Esophagus (tissue), 2 donors: ENCODE data around the gene GOSR2. TPM values are rescaled to one million over a fixed set of nuclear protein-coding genes. Genes with fewer than 3 reads are reported as not detected.

Experiments used
- H3K27ac ChIP-seq, 2 donors: one replicate each; pipeline ENCODE4 v1.5.1; 2013; ENCODE audit warnings: low read depth in 2 of 2, mild to moderate bottlenecking in 2 of 2, inconsistent platforms in 1 of 2, low read length in 1 of 2, moderate library complexity in 1 of 2
- H3K27me3 ChIP-seq, 2 donors: one replicate each; pipeline ENCODE4 v1.6.1; 2013; ENCODE audit warnings: low read length in 2 of 2, control low read depth in 1 of 2, mild to moderate bottlenecking in 1 of 2; ENCODE audit not compliant: insufficient read depth in 2 of 2, control insufficient read depth in 1 of 2
- H3K36me3 ChIP-seq, 2 donors: one replicate each; pipeline ENCODE4 v1.6.1; 2013; ENCODE audit warnings: low read length in 1 of 2; ENCODE audit not compliant: control insufficient read depth in 2 of 2, insufficient read depth in 2 of 2
- H3K4me1 ChIP-seq, 2 donors: one replicate each; pipeline ENCODE4 v1.6.1; 2013; ENCODE audit warnings: low read length in 1 of 2; ENCODE audit not compliant: control insufficient read depth in 2 of 2, insufficient read depth in 2 of 2
- H3K4me3 ChIP-seq, 2 donors: one replicate each; pipeline ENCODE4 v1.5.1; 2013; ENCODE audit warnings: low read length in 2 of 2, mild to moderate bottlenecking in 2 of 2, low read depth in 1 of 2, moderate library complexity in 1 of 2
- H3K9me3 ChIP-seq, 2 donors: one replicate each; pipeline ENCODE4 v1.6.1; 2013; ENCODE audit warnings: mild to moderate bottlenecking in 2 of 2, low read depth in 1 of 2, low read length in 1 of 2, moderate library complexity in 1 of 2; ENCODE audit not compliant: control insufficient read depth in 2 of 2, insufficient read depth in 1 of 2
- WGBS, 2 donors: extraction: QIAGEN DNeasy Blood & Tissue Kit; methylation state at CpG; one replicate each; pipeline ENCODE4 v1.1.7; 2013; 5-methylcytosine and 5-hydroxymethylcytosine counted together
- polyA plus RNA-seq, 2 donors: library from polyadenylated mRNA; stranded (reverse); fragments of 200-250 nt; gene quantifications; one replicate each; pipeline ENCODE4 v1.2.3, GENCODE V29; 2013
- donor health status: healthy with polysubstance abuse.
- donor health status: Bipolar disorder and iron deficiency.

GOSR2 gene
- polyA plus RNA-seq, 2 donors = 12.3 to 17.8 TPM

DNA sequence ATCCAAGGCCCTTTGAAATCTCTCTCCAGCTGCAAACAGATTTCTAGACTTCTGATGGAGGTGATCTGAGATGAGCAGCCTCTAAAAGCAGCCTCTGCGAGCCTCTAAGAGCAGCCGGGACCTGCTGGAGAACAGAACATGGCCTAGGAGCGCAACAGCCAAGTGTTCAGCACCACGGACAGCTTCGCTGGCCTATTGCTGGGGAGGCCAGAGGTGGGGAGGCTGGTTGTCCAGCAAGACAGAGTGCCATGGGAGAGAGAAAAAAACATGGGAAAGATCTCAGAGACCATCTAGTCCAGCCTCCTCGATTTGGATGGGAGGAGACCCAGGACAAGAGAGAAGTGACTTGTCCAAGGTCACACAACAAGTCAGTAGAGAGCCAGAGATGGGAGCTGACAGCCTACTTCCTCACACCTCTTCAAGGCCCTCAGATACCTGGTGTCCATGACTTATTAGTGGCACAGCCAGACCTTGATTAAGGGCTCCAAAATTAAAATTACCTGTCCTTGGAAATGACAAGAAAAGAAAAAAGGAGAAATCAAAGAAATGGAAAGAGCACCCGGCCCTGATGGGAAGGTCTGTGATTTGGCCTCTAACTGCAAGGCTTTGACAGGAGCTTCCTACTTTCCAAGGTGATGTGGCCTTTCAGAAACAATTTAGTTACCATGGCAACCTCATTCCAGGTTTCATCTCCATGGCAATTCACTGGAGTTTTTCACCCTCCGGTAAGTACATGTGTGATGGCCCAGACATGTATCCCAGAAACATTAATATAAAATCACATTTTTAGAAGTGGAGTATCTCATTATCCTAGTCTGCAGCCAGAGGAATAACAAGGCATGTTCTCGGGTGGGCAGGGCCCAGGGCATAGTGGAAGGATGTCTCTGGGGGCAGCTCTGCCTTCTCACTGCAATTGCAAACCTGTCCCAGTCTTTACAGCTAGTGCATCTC is 41.6 kb downstream of the GOSR2 start:
- peaks cover 0 to 2% of the 10 kb centered on the region in 2 donors for H3K9me3 ChIP-seq
- no peaks in the 10 kb centered on the region for H3K4me1 ChIP-seq
- no peaks in the 10 kb centered on the region for H3K36me3 ChIP-seq
- no peak overlapping the region for H3K4me3 ChIP-seq
- H3K27me3 ChIP-seq = no peaks in the 10 kb centered on the region
- 77 to 81% methylated on average over 9 of the region's 9 CpGs for WGBS, 2 donors
- no peak overlapping the region for H3K27ac ChIP-seq

GRCh38 chr17:46968224-46968834 is 45.4 kb downstream of the GOSR2 start:
- Histone ChIP-seq H3K36me3 (no peaks in the 10 kb centered on the region), H3K27ac (no peak overlapping the region), H3K27me3 (no peaks in the 10 kb centered on the region), H3K9me3 (peaks cover 0 to 2% of the 10 kb centered on the region in 2 donors), H3K4me3 (no peak overlapping the region), H3K4me1 (peaks cover 0 to 10% of the 10 kb centered on the region in 2 donors)
- 75 to 77% methylated on average over 6 of the region's 6 CpGs for WGBS, 2 donors

DNA sequence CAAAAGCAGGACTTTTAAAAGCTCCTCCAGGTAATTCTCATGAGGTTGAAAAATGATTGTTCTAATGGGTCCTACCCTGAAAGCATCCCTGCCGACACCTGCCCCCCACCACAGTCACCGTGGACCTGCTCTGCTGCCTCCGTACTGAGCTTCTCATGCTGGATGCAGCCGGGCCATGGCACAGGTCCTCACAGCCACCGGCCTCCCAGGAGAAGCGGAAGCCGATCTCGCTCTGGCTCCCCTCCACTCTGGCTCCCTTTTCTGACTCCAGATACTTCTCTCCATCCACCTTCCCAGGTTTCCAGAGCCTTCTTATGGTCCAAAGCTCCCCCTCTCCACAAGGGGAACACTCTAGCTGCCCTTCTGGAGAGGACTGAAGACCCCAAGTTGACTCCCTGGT is 45.9 kb downstream of the GOSR2 start:
- WGBS, 2 donors = 95% methylated on average over 8 of the region's 8 CpGs
- H3K9me3 ChIP-seq = peaks cover 0 to 2% of the 10 kb centered on the region in 2 donors
- peaks cover 0 to 10% of the 10 kb centered on the region in 2 donors for H3K4me1 ChIP-seq
- H3K36me3 ChIP-seq = no peaks in the 10 kb centered on the region
- H3K27ac ChIP-seq = no peak overlapping the region
- no peaks in the 10 kb centered on the region for H3K27me3 ChIP-seq
- no peak overlapping the region for H3K4me3 ChIP-seq

- no peaks in the 10 kb centered on the region for H3K36me3 ChIP-seq
These were observed 48.8 kb downstream of the GOSR2 start for GRCh38 chr17:46971647-46972300.

DNA sequence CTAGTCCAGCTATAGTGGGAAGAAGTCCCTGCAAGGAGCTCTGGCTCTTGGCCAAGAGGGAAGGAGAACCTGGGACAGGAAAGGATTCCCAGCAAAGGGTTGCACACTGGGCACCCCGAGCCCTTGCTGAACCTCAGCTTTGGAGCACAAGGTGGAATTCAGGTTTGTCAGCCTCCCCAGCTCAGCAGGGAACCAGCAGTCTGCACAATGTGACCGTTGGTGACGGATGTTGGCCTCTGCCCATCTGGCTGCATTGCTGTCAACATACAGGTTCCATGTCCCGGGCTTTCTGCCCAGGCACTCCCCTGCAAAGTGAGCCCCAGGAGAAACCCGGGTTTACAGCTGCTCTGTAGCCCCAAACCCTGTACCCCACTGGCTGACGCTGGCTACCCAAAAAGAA is 49.4 kb downstream of the GOSR2 start:
- no peak overlapping the region for H3K4me3 ChIP-seq
- no peaks in the 10 kb centered on the region for H3K9me3 ChIP-seq
- H3K4me1 ChIP-seq = peaks cover 2 to 10% of the 10 kb centered on the region in 2 donors
- no peaks in the 10 kb centered on the region for H3K27me3 ChIP-seq
- 40 to 57% methylated on average over 6 of the region's 6 CpGs for WGBS, 2 donors
- peak overlapping the region; percentile 42 to 64 for H3K27ac ChIP-seq
- no peaks in the 10 kb centered on the region for H3K36me3 ChIP-seq

More at GRCh38 chr17:46971647-46972300, 48.8 kb downstream of the GOSR2 start:
- Histone ChIP-seq H3K4me1 (peaks cover 2 to 10% of the 10 kb centered on the region in 2 donors), H3K9me3 (no peaks in the 10 kb centered on the region), H3K4me3 (no peak overlapping the region), H3K27me3 (no peaks in the 10 kb centered on the region), H3K27ac (peak overlapping the region; percentile 27 to 42)
- WGBS, 2 donors = 75 to 79% methylated on average over 9 to 10 of the region's 10 CpGs

GRCh38 chr17:46974086-46974485 is 51.1 kb downstream of the GOSR2 start:
- Histone ChIP-seq H3K9me3 (no peaks in the 10 kb centered on the region), H3K4me3 (no peak overlapping the region), H3K4me1 (peaks cover 8 to 20% of the 10 kb centered on the region in 2 donors), H3K27ac (no peak overlapping the region), H3K27me3 (peaks cover 0 to 13% of the 10 kb centered on the region in 2 donors), H3K36me3 (no peaks in the 10 kb centered on the region)
- WGBS, 2 donors = 67 to 84% methylated on average over 11 of the region's 11 CpGs

GRCh38 chr17:46975287-46975686 is 52.3 kb downstream of the GOSR2 start:
- H3K27ac ChIP-seq = no peak overlapping the region

DNA sequence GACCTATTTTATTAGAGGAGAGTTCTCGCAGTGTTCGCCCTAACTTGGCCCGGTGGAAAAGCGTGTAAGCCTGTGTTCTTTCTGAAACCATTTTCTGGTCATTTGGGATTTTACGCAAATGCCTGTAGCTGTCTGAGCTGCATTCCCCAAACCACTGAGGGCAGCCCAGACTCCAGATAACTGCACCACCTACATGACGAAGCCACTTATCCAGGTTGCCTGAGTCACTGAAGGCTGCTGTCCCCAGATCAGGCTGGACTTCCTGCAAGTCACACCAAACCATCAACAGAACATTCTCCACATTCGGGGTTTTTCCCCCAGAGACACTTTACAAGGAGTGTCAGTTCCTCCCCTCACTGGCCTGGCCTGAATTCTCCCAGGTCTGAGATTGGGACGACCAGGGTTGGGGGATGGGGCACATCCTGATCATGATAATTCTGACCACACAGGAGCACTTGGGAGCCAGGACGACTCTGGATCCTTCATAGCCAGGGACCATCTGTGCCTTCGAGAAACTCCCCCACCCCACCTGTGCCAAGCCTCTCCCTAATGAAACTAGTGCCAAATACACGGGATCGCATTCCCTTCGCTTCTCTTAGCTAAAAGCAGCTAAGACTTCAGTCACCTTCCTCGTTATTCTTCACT is 53.8 kb downstream of the GOSR2 start:
- H3K4me3 ChIP-seq = no peak overlapping the region
- no peaks in the 10 kb centered on the region for H3K36me3 ChIP-seq
- WGBS, 2 donors = 71 to 76% methylated on average over 14 of the region's 14 CpGs
- no peaks in the 10 kb centered on the region for H3K9me3 ChIP-seq
- peaks cover 8 to 19% of the 10 kb centered on the region in 2 donors for H3K4me1 ChIP-seq
- peaks cover 0 to 13% of the 10 kb centered on the region in 2 donors for H3K27me3 ChIP-seq
- no peak overlapping the region for H3K27ac ChIP-seq

More at GRCh38 chr17:46975287-46975686, 52.3 kb downstream of the GOSR2 start:
- peaks cover 8 to 20% of the 10 kb centered on the region in 2 donors for H3K4me1 ChIP-seq
- H3K9me3 ChIP-seq = no peaks in the 10 kb centered on the region
- no peaks in the 10 kb centered on the region for H3K36me3 ChIP-seq
- no peak overlapping the region for H3K4me3 ChIP-seq
- 71% methylated on average over 4 of the region's 4 CpGs for WGBS, 2 donors
- H3K27me3 ChIP-seq = peaks cover 0 to 13% of the 10 kb centered on the region in 2 donors

- Histone ChIP-seq H3K4me3 (no peak overlapping the region), H3K27me3 (peaks cover 0 to 13% of the 10 kb centered on the region in 2 donors), H3K36me3 (no peaks in the 10 kb centered on the region), H3K4me1 (peaks cover 8 to 13% of the 10 kb centered on the region in 2 donors), H3K9me3 (no peaks in the 10 kb centered on the region), H3K27ac (no peak overlapping the region)
- 43 to 48% methylated on average over 7 of the region's 7 CpGs for WGBS, 2 donors
These were observed 54.4 kb downstream of the GOSR2 start for GRCh38 chr17:46977348-46977747.
